ENCODE results near the gene LILRB1. TPM values are rescaled to one million over a fixed set of nuclear protein-coding genes. Genes with fewer than 3 reads are reported as not detected.

The LILRB1 gene
- total RNA-seq, 1 donor from 2014 or later = not detected

- Histone ChIP-seq H3K36me3 (ENCODE audit: insufficient read depth, low read length) (no peaks in the 10 kb centered on the region), H3K9me3 (ENCODE audit: insufficient read depth, low read depth, low read length) (peaks cover 3% of the 10 kb centered on the region), H4K20me1 (ENCODE audit: insufficient read depth, low read length) (no peaks in the 10 kb centered on the region), H3K4me1 (ENCODE audit: insufficient read depth, low read length) (no peaks in the 10 kb centered on the region), H3K4me3 (ENCODE audit: insufficient read depth, low read depth, low read length) (no peak overlapping the region), H3K27ac (ENCODE audit: low read depth, low read length) (no peak overlapping the region), H3K4me2 (ENCODE audit: low read length) (no peak overlapping the region), H3K27me3 (ENCODE audit: insufficient read depth, low read length) (no peaks in the 10 kb centered on the region), H2AFZ (ENCODE audit: low read depth, low read length) (no peak overlapping the region), H3K9ac (ENCODE audit: low read length) (no peak overlapping the region), H3K79me2 (ENCODE audit: insufficient read depth, low read length) (no peaks in the 10 kb centered on the region)
- H3K27me3 Mint-ChIP-seq (ENCODE audit: low read depth, unreplicated experiment) = no peaks in the 10 kb centered on the region
- DNase-seq (ENCODE audit: low read depth) (no peak), FAIRE-seq (no peak)
- H3K36me3 Mint-ChIP-seq (ENCODE audit: low read depth, unreplicated experiment) = no peaks in the 10 kb centered on the region
- no peaks in the 10 kb centered on the region for H3K4me1 Mint-ChIP-seq (ENCODE audit: low read depth, unreplicated experiment)
- peaks cover 16% of the 10 kb centered on the region for H3K9me3 Mint-ChIP-seq (ENCODE audit: unreplicated experiment)
- no peak overlapping the region for H3K27ac Mint-ChIP-seq (ENCODE audit: unreplicated experiment)
- H3K4me3 Mint-ChIP-seq (ENCODE audit: unreplicated experiment) = no peak overlapping the region
- TF ChIP-seq EZH2 (IDR thresholded peaks at IDR 0.05; ENCODE audit: insufficient read depth, low read length) (no peak), CTCF (IDR thresholded peaks at IDR 0.05; ENCODE audit: insufficient read depth, low read depth, low read length) (no peak)
Measured at GRCh38 chr19:54654447-54655321, 24.4 kb downstream of the LILRB1 start.

- no peak overlapping the region for H3K4me3 Mint-ChIP-seq (ENCODE audit: unreplicated experiment)
Measured at GRCh38 chr19:54659300-54659699, 29.0 kb downstream of the LILRB1 start.

More at GRCh38 chr19:54659300-54659699, 29.0 kb downstream of the LILRB1 start:
- no peaks in the 10 kb centered on the region for H3K27me3 ChIP-seq (ENCODE audit: insufficient read depth, low read length)
- H3K4me1 ChIP-seq (ENCODE audit: insufficient read depth, low read length) = no peaks in the 10 kb centered on the region
- no peak overlapping the region for H3K27ac ChIP-seq (ENCODE audit: low read depth, low read length)
- no peaks in the 10 kb centered on the region for H3K36me3 Mint-ChIP-seq (ENCODE audit: low read depth, unreplicated experiment)
- H3K9me3 ChIP-seq (ENCODE audit: insufficient read depth, low read depth, low read length) = peaks cover 7% of the 10 kb centered on the region
- H3K4me1 Mint-ChIP-seq (ENCODE audit: low read depth, unreplicated experiment) = no peaks in the 10 kb centered on the region
- H4K20me1 ChIP-seq (ENCODE audit: insufficient read depth, low read length) = no peaks in the 10 kb centered on the region
- H3K79me2 ChIP-seq (ENCODE audit: insufficient read depth, low read length) = no peaks in the 10 kb centered on the region
- H3K9ac ChIP-seq (ENCODE audit: low read length) = no peak overlapping the region
- peaks cover 23% of the 10 kb centered on the region for H3K9me3 Mint-ChIP-seq (ENCODE audit: unreplicated experiment)
- H3K27me3 Mint-ChIP-seq (ENCODE audit: low read depth, unreplicated experiment) = no peaks in the 10 kb centered on the region
- DNase-seq (ENCODE audit: low read depth) = no peak
- FAIRE-seq = no peak
- TF ChIP-seq EZH2 (IDR thresholded peaks at IDR 0.05; ENCODE audit: insufficient read depth, low read length) = no peak
- TF ChIP-seq CTCF (IDR thresholded peaks at IDR 0.05; ENCODE audit: insufficient read depth, low read depth, low read length) = no peak
- H3K4me3 ChIP-seq (ENCODE audit: insufficient read depth, low read depth, low read length) = no peak overlapping the region
- no peaks in the 10 kb centered on the region for H3K36me3 ChIP-seq (ENCODE audit: insufficient read depth, low read length)
- H3K27ac Mint-ChIP-seq (ENCODE audit: unreplicated experiment) = no peak overlapping the region
- no peak overlapping the region for H2AFZ ChIP-seq (ENCODE audit: low read depth, low read length)
- no peak overlapping the region for H3K4me2 ChIP-seq (ENCODE audit: low read length)

Measured in astrocyte (in vitro differentiated cells and primary cell).